SK-N-SH (cell line): Measurements from ENCODE around the gene BCL6.

Experiments used
- EZH2phosphoT487 ChIP-seq: fragments of 200-600 bp; sonication (generic); IDR thresholded peaks from 2 replicates; pipeline ENCODE4 v1.6.1; 2017; ENCODE audit warnings: low read depth, mixed run types, mild to moderate bottlenecking, antibody characterized with exemption, moderate library complexity, borderline replicate concordance
- FOSL2 ChIP-seq: IDR thresholded peaks from 2 replicates; pipeline ENCODE4 v1.4.0; 2012; ENCODE audit warnings: low read depth, mild to moderate bottlenecking, moderate library complexity, borderline replicate concordance
- RFX5 ChIP-seq: IDR thresholded peaks from 2 replicates; pipeline ENCODE4 v1.6.1; 2012; ENCODE audit warnings: mild to moderate bottlenecking, improper control_type of control experiment, low read length
- TAF1 ChIP-seq: IDR thresholded peaks from 2 replicates; pipeline ENCODE4 v1.6.1; 2012; ENCODE audit warnings: low read depth, mild to moderate bottlenecking, low read length, moderate library complexity, borderline replicate concordance
- TF ChIP-seq, protein P1 (sequence below): fragments of 200-600 bp; sonication (generic); IDR thresholded peaks from 2 replicates; pipeline ENCODE4 v1.6.1; 2017; ENCODE audit warnings: antibody characterized with exemption, mild to moderate bottlenecking, moderate library complexity
- TF ChIP-seq, protein P2 (sequence below): IDR thresholded peaks from 2 replicates; pipeline ENCODE4 v1.6.1; 2012; ENCODE audit warnings: mild to moderate bottlenecking, low read depth, low read length, moderate library complexity
- TF ChIP-seq, protein P3 (sequence below): IDR thresholded peaks from 2 replicates; pipeline ENCODE4; 2012
- TF ChIP-seq, protein P4 (sequence below): IDR thresholded peaks from 2 replicates; pipeline ENCODE4 v1.4.0; 2012; ENCODE audit warnings: low read depth

DNA sequence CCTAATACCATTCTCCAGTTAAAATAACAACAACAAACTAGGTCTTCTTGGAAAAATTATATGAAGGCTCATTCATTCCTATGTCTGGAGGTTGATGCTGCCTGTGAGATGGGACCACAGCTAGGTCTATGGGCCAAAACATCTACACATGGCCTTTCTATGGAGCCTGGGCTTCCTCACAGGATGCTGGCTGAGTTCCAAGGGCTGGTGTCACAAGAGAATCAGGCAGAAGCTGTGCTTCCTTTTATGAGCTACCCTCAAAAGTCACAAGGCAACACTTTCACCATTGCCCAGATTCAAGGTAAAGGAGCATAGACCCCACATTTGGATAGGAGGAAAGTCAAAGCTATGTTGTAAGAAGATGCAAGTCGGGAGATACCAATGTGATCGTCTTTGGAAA lies 38.3 kb downstream of the BCL6 start:
- TF ChIP-seq, protein P1, sequence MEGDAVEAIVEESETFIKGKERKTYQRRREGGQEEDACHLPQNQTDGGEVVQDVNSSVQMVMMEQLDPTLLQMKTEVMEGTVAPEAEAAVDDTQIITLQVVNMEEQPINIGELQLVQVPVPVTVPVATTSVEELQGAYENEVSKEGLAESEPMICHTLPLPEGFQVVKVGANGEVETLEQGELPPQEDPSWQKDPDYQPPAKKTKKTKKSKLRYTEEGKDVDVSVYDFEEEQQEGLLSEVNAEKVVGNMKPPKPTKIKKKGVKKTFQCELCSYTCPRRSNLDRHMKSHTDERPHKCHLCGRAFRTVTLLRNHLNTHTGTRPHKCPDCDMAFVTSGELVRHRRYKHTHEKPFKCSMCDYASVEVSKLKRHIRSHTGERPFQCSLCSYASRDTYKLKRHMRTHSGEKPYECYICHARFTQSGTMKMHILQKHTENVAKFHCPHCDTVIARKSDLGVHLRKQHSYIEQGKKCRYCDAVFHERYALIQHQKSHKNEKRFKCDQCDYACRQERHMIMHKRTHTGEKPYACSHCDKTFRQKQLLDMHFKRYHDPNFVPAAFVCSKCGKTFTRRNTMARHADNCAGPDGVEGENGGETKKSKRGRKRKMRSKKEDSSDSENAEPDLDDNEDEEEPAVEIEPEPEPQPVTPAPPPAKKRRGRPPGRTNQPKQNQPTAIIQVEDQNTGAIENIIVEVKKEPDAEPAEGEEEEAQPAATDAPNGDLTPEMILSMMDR, result no peak
- TF ChIP-seq, protein P2, sequence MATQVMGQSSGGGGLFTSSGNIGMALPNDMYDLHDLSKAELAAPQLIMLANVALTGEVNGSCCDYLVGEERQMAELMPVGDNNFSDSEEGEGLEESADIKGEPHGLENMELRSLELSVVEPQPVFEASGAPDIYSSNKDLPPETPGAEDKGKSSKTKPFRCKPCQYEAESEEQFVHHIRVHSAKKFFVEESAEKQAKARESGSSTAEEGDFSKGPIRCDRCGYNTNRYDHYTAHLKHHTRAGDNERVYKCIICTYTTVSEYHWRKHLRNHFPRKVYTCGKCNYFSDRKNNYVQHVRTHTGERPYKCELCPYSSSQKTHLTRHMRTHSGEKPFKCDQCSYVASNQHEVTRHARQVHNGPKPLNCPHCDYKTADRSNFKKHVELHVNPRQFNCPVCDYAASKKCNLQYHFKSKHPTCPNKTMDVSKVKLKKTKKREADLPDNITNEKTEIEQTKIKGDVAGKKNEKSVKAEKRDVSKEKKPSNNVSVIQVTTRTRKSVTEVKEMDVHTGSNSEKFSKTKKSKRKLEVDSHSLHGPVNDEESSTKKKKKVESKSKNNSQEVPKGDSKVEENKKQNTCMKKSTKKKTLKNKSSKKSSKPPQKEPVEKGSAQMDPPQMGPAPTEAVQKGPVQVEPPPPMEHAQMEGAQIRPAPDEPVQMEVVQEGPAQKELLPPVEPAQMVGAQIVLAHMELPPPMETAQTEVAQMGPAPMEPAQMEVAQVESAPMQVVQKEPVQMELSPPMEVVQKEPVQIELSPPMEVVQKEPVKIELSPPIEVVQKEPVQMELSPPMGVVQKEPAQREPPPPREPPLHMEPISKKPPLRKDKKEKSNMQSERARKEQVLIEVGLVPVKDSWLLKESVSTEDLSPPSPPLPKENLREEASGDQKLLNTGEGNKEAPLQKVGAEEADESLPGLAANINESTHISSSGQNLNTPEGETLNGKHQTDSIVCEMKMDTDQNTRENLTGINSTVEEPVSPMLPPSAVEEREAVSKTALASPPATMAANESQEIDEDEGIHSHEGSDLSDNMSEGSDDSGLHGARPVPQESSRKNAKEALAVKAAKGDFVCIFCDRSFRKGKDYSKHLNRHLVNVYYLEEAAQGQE, result no peak
- TF ChIP-seq, protein P3, sequence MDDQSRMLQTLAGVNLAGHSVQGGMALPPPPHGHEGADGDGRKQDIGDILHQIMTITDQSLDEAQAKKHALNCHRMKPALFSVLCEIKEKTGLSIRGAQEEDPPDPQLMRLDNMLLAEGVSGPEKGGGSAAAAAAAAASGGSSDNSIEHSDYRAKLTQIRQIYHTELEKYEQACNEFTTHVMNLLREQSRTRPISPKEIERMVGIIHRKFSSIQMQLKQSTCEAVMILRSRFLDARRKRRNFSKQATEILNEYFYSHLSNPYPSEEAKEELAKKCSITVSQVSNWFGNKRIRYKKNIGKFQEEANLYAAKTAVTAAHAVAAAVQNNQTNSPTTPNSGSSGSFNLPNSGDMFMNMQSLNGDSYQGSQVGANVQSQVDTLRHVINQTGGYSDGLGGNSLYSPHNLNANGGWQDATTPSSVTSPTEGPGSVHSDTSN, result no peak
- TF ChIP-seq TAF1, result no peak
- TF ChIP-seq, protein P4, sequence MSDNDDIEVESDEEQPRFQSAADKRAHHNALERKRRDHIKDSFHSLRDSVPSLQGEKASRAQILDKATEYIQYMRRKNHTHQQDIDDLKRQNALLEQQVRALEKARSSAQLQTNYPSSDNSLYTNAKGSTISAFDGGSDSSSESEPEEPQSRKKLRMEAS, result no peak
- no peak for TF ChIP-seq RFX5
- no peak for TF ChIP-seq EZH2phosphoT487
- no peak for TF ChIP-seq FOSL2
